KG1 (cell line): ENCODE data around the gene LILRB3.
"Not testable (repeated sequence)": the region's sequence is repeated elsewhere in the genome, so short reads cannot be mapped to it uniquely, and the experiment has no call there.

ENCODE experiments used
- DNase-seq: peaks from one replicate; lab custom pipeline; 2025; lab: John Stamatoyannopoulos, UW

The LILRB3 gene

GRCh38 chr19:54242646-54243045, 19.8 kb upstream of the LILRB3 start, which contains the start of gene LILRA6:
TSS of gene LILRA6 (minus strand) at chr19:54242790.
- DNase-seq: not testable (repeated sequence)

GRCh38 chr19:54242234-54242633, 19.4 kb upstream of the LILRB3 start:
- not testable (repeated sequence) for DNase-seq

GRCh38 chr19:54240372-54241336, 17.8 kb upstream of the LILRB3 start:
- not testable (repeated sequence) for DNase-seq

GRCh38 chr19:54239491-54240371, 16.9 kb upstream of the LILRB3 start:
- DNase-seq: not testable (repeated sequence)

- DNase-seq: no peak
Measured at GRCh38 chr19:54233941-54234340, 11.1 kb upstream of the LILRB3 start.

- peak; percentile 60 for DNase-seq
Measured at GRCh38 chr19:54231077-54231931, 8.5 kb upstream of the LILRB3 start.

- no peak for DNase-seq
Measured at GRCh38 chr19:54230031-54230430, 7.2 kb upstream of the LILRB3 start.

GRCh38 chr19:54229146-54229545, 6.3 kb upstream of the LILRB3 start:
- DNase-seq: no peak

GRCh38 chr19:54224619-54225018, 1.8 kb upstream of the LILRB3 start:
- not testable (repeated sequence) for DNase-seq

GRCh38 chr19:54223937-54224281, 1.1 kb upstream of the LILRB3 start:
- not testable (repeated sequence) for DNase-seq

GRCh38 chr19:54223277-54223936, 600 bp upstream of the LILRB3 start:
- not testable (repeated sequence) for DNase-seq

- not testable (repeated sequence) for DNase-seq
Measured at GRCh38 chr19:54221947-54222346, 860 bp downstream of the LILRB3 start.

- not testable (repeated sequence) for DNase-seq
Measured at GRCh38 chr19:54219702-54220101, 3.1 kb downstream of the LILRB3 start.

GRCh38 chr19:54218960-54219661, 3.7 kb downstream of the LILRB3 start:
- DNase-seq: no peak

- no peak for DNase-seq
Measured at GRCh38 chr19:54218259-54218658, 4.5 kb downstream of the LILRB3 start.

GRCh38 chr19:54217517-54218247, 5.1 kb downstream of the LILRB3 start:
- DNase-seq: not testable (repeated sequence)

GRCh38 chr19:54216869-54217268, 5.9 kb downstream of the LILRB3 start:
- no peak for DNase-seq

- DNase-seq: not testable (repeated sequence)
Measured at GRCh38 chr19:54214734-54215133, 8.1 kb downstream of the LILRB3 start.

GRCh38 chr19:54214217-54214616, 8.6 kb downstream of the LILRB3 start:
- not testable (repeated sequence) for DNase-seq

GRCh38 chr19:54211235-54211634, 11.6 kb downstream of the LILRB3 start:
- DNase-seq: no peak
